HG02763 (cell line): ENCODE results near the gene GIGYF2.

ENCODE experiments used
- ATAC-seq: cut with Tn5 transposase; IDR thresholded peaks from one replicate; pipeline ENCODE4 v1.9.1; 2021; ENCODE audit warnings: mild to moderate bottlenecking, moderate library complexity; ENCODE audit not compliant: unreplicated experiment

Gene GIGYF2

GRCh38 chr2:232878855-232879617, 181.9 kb downstream of the GIGYF2 start:
- no peak for ATAC-seq

- ATAC-seq = no peak
These were observed 182.7 kb downstream of the GIGYF2 start for GRCh38 chr2:232879618-232880494.

GRCh38 chr2:232880764-232881351, 183.7 kb downstream of the GIGYF2 start:
- no peak for ATAC-seq

GRCh38 chr2:232882085-232882484, 185.0 kb downstream of the GIGYF2 start:
- ATAC-seq = no peak

- no peak for ATAC-seq
These were observed 185.5 kb downstream of the GIGYF2 start for GRCh38 chr2:232882505-232883115.

- ATAC-seq = no peak
These were observed 186.1 kb downstream of the GIGYF2 start for GRCh38 chr2:232883116-232883721.

GRCh38 chr2:232884001-232884421, 186.9 kb downstream of the GIGYF2 start:
- ATAC-seq = no peak

GRCh38 chr2:232884549-232885263, 187.6 kb downstream of the GIGYF2 start:
- ATAC-seq = no peak

- ATAC-seq = no peak
These were observed 188.3 kb downstream of the GIGYF2 start for GRCh38 chr2:232885264-232885961.

GRCh38 chr2:232886176-232886575, 189.0 kb downstream of the GIGYF2 start:
- no peak for ATAC-seq

- no peak for ATAC-seq
These were observed 189.5 kb downstream of the GIGYF2 start for GRCh38 chr2:232886632-232887031.

- ATAC-seq = no peak
These were observed 190.2 kb downstream of the GIGYF2 start for GRCh38 chr2:232887171-232887850.

- no peak for ATAC-seq
These were observed 191.1 kb downstream of the GIGYF2 start for GRCh38 chr2:232888099-232888836.

GRCh38 chr2:232888839-232889529, 191.9 kb downstream of the GIGYF2 start:
- no peak for ATAC-seq

GRCh38 chr2:232889876-232890401, 192.8 kb downstream of the GIGYF2 start:
- ATAC-seq = no peak

GRCh38 chr2:232890536-232890895, 193.4 kb downstream of the GIGYF2 start:
- ATAC-seq = no peak

GRCh38 chr2:232890896-232891601, 193.9 kb downstream of the GIGYF2 start:
- ATAC-seq = no peak
